Measurements from ENCODE around the gene SPATA17. TPM values are rescaled to one million over a fixed set of nuclear protein-coding genes. Genes with fewer than 3 reads are reported as not detected.

Gene SPATA17
- total RNA-seq, 6 experiments from 2014 or later = 0.24 to 0.31 TPM; not detected in 4

DNA sequence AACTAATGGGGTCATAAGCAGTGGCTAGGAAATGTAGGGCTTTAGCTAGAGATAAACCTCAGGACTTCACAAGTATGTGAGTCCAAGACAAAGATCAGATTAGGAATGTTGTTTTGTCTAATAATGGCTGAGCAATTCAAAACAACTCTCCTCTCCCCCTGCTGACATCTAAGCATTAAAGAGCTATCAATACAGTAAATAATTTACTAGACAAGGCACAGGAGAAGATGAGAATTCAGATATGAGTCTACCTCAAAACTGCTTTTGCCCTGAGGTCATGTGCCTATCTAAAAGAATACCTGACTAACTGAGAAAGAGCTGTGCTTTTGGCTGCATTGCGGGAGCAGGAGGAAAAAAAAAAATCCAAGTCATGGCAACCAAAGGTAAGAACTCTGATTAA lies 86.8 kb downstream of the SPATA17 start:
- Histone ChIP-seq H3K36me3 (no peaks in the 10 kb centered on the region), H3K4me3 (no peak overlapping the region), H3K4me1 (no peaks in the 10 kb centered on the region), H3K9me3 (no peaks in the 10 kb centered on the region), H3K27ac (no peak overlapping the region), H3K27me3 (no peaks in the 10 kb centered on the region)
- no peak for ATAC-seq
- intact Hi-C loops (cut with DNase I) = no loop called here
- no peak for DNase-seq
- TF ChIP-seq, protein P1, sequence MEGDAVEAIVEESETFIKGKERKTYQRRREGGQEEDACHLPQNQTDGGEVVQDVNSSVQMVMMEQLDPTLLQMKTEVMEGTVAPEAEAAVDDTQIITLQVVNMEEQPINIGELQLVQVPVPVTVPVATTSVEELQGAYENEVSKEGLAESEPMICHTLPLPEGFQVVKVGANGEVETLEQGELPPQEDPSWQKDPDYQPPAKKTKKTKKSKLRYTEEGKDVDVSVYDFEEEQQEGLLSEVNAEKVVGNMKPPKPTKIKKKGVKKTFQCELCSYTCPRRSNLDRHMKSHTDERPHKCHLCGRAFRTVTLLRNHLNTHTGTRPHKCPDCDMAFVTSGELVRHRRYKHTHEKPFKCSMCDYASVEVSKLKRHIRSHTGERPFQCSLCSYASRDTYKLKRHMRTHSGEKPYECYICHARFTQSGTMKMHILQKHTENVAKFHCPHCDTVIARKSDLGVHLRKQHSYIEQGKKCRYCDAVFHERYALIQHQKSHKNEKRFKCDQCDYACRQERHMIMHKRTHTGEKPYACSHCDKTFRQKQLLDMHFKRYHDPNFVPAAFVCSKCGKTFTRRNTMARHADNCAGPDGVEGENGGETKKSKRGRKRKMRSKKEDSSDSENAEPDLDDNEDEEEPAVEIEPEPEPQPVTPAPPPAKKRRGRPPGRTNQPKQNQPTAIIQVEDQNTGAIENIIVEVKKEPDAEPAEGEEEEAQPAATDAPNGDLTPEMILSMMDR (IDR thresholded peaks at IDR 0.05) = no peak
- TF ChIP-seq POLR2A (IDR thresholded peaks at IDR 0.05) = no peak
- WGBS (ENCODE audit: insufficient coverage, low coverage, low lambda C conversion rate, missing lambda C conversion rate) = 33% methylated on average over 1 of the region's 1 CpG

DNA sequence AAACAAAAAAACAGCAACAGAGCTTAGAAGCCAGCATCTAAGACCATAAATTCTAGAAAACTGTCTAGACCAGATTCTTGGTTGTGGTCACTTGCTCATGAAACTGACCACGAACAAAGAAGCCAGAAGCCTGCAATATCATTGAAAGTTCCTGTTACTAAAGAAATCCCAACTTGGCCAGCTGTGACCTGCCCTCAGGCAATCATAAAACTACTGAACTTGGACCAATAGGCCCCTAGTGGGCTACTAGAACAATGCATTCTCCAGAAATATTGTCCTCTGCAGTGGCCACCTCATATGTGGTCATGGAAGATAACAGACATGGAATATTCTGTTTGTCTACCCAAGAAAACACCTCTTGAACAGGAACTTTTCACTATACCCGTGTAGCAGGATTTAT lies 87.7 kb downstream of the SPATA17 start:
- intact Hi-C loops (cut with DNase I) = no loop called here
- Histone ChIP-seq H3K4me1 (no peaks in the 10 kb centered on the region), H3K36me3 (no peaks in the 10 kb centered on the region), H3K27me3 (no peaks in the 10 kb centered on the region), H3K9me3 (no peaks in the 10 kb centered on the region), H3K27ac (no peak overlapping the region), H3K4me3 (no peak overlapping the region)
- no peak for ATAC-seq
- 33% methylated on average over 2 of the region's 2 CpGs for WGBS (ENCODE audit: insufficient coverage, low coverage, low lambda C conversion rate, missing lambda C conversion rate)
- DNase-seq = no peak
- TF ChIP-seq, protein P1 (IDR thresholded peaks at IDR 0.05) = no peak
- no peak for TF ChIP-seq POLR2A (IDR thresholded peaks at IDR 0.05)

DNA sequence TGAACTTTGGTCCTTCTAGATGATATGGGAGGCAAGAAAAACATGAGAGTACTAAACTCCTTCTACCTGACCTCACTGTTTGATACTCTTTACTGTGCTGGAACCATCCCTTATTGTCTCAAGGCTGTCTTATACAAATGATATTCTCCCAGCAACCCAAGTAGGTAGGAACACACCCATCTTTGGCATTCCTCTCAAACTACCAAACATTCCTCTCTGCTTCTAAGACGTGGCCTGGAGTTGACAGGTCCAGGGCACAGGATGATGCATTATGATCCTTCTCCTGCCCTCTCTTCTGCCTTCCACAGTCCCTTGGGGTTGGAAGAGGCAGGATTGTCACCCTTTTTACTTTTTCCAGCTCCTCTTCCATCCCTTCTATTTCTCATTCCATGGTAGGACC lies 90.5 kb downstream of the SPATA17 start:
- H3K27ac ChIP-seq = no peak overlapping the region
- H3K4me1 ChIP-seq = no peaks in the 10 kb centered on the region
- WGBS (ENCODE audit: insufficient coverage, low coverage, low lambda C conversion rate, missing lambda C conversion rate) = 23% methylated on average over 1 of the region's 1 CpG
- no peak overlapping the region for H3K4me3 ChIP-seq
- intact Hi-C loops (cut with DNase I) = no loop called here
- H3K9me3 ChIP-seq = no peaks in the 10 kb centered on the region
- TF ChIP-seq, protein P1 (IDR thresholded peaks at IDR 0.05) = no peak
- no peak for TF ChIP-seq POLR2A (IDR thresholded peaks at IDR 0.05)
- H3K36me3 ChIP-seq = no peaks in the 10 kb centered on the region
- ATAC-seq = no peak
- DNase-seq = no peak
- H3K27me3 ChIP-seq = no peaks in the 10 kb centered on the region

DNA sequence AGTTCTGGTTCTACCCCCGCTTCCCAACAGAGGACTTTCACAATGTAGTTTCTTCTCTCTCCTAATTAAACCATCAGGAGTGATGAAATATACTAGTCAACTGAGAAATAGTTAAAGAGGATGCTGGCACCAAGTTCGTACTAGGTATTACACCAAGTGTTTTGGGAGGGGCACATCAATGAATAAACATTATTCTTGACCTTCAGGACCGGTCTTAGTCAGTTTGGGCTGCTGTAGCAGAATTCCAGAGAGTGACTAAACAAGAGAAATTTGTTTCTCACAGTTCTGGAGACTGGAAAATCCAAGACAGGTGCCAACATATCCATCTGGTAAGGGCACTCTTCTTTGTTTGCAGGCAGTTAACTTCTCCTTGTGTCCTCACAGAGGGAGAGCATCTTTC lies 103.8 kb downstream of the SPATA17 start:
- no peak for ATAC-seq
- Histone ChIP-seq H3K4me1 (no peaks in the 10 kb centered on the region), H3K4me3 (no peak overlapping the region), H3K27me3 (no peaks in the 10 kb centered on the region), H3K27ac (no peak overlapping the region), H3K9me3 (no peaks in the 10 kb centered on the region), H3K36me3 (no peaks in the 10 kb centered on the region)
- no peak for DNase-seq
- intact Hi-C loops (cut with DNase I) = no loop called here
- TF ChIP-seq, protein P1 (IDR thresholded peaks at IDR 0.05) = no peak
- no peak for TF ChIP-seq POLR2A (IDR thresholded peaks at IDR 0.05)
- WGBS (ENCODE audit: insufficient coverage, low coverage, low lambda C conversion rate, missing lambda C conversion rate) = 50% methylated on average over 3 of the region's 3 CpGs

DNA sequence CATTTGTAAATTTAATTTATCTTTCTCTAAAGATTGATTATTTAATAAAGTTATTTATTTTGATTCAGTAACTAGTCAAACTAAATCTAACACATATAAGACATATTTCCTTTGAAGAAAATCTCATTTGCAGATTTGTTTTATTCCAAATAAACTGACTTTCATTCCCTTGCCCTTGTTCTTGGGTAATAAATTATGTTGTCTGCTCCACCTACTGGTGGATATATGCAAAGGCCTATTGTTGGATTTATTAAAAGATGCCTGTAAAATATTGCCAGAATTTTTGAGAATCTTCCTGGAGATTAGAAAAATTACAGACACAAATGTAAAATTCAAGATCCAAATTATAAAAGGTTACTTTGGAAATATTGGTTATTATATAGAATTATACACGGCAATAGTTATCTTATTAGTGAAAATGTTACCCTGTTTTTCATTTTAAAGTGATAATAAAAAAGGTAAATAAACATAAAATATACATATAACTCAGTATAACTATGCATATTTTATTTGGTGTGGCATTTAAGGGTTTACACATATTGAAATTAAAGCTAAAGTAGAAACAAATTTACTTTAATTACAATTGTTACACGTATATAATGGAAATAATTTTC lies 116.1 kb downstream of the SPATA17 start:
- DNase-seq (no peak), ATAC-seq (peak in 1 of 4 donors; percentile 39)
- 52% methylated on average over 2 of the region's 2 CpGs for WGBS (ENCODE audit: insufficient coverage, low coverage, low lambda C conversion rate, missing lambda C conversion rate)
- Histone ChIP-seq H3K4me1 (no peaks in the 10 kb centered on the region), H3K9me3 (no peaks in the 10 kb centered on the region), H3K4me3 (no peak overlapping the region), H3K36me3 (no peaks in the 10 kb centered on the region), H3K27ac (no peak overlapping the region), H3K27me3 (no peaks in the 10 kb centered on the region)
- no peak for TF ChIP-seq POLR2A (IDR thresholded peaks at IDR 0.05)
- TF ChIP-seq, protein P1 (IDR thresholded peaks at IDR 0.05) = peak; percentile 55 to 72 (median 70)
- intact Hi-C loops (cut with DNase I) = no loop called here

Measured in right lobe of liver (tissue), 6 donors.